Thoracic aorta (tissue), 2 donors: Measurements from ENCODE around the gene SLC5A6. TPM values are rescaled to one million over a fixed set of nuclear protein-coding genes. Genes with fewer than 3 reads are reported as not detected.

ENCODE experiments used
- ATAC-seq: fragments of 150-250 bp; one replicate; pipeline ENCODE4 v1.8.0; 2017; ENCODE audit warnings: low read depth; ENCODE audit not compliant: insufficient number of reproducible peaks, low FRiP score
- DNase-seq: peaks from one replicate; pipeline ENCODE4 v3.0.0-alpha.2; 2020; ENCODE audit warnings: low spot score
- H3K27ac ChIP-seq, 2 donors: fragments of 200-600 bp; sonication (generic); 1 replicate in 1 of 2; 2 replicates in 1 of 2; pipeline ENCODE4 v1.5.1; 2016; ENCODE audit warnings: mild to moderate bottlenecking in 2 of 2, moderate library complexity in 2 of 2
- H3K27me3 ChIP-seq: fragments of 200-600 bp; sonication (generic); replicated peaks from 2 replicates; pipeline ENCODE4 v1.6.0; 2016; ENCODE audit warnings: mild to moderate bottlenecking; ENCODE audit not compliant: insufficient read depth
- H3K36me3 ChIP-seq: fragments of 200-600 bp; sonication (generic); one replicate; pipeline ENCODE4 v1.5.1; 2016
- H3K4me1 ChIP-seq, 2 donors: fragments of 200-600 bp; sonication (generic); 1 replicate in 1 of 2; 2 replicates in 1 of 2; pipeline versions ENCODE4 v1.5.1 to v1.6.0; 2016; ENCODE audit warnings: low read depth in 2 of 2, mild to moderate bottlenecking in 1 of 2; ENCODE audit not compliant: control insufficient read depth in 1 of 2
- H3K4me3 ChIP-seq: fragments of 200-600 bp; sonication (generic); 2 replicates; pipeline ENCODE4 v1.5.1; 2016; ENCODE audit warnings: mild to moderate bottlenecking
- H3K9me3 ChIP-seq: fragments of 200-600 bp; sonication (generic); 2 replicates; pipeline ENCODE4 v1.5.1; 2016
- total RNA-seq, 2 donors: library from RNA; depleted of rRNA; stranded (reverse); fragments of >200 nt; gene quantifications; one replicate each; pipeline versions ENCODE4 v1.1.0 to v1.2.3, GENCODE V29; 2016
- TF ChIP-seq, protein P1 (sequence below): fragments of 200-600 bp; sonication (generic); IDR thresholded peaks from one replicate; pipeline ENCODE4 v1.5.1; 2019; ENCODE audit warnings: antibody characterized with exemption

Gene SLC5A6
- total RNA-seq, 2 donors from 2014 or later: 26.0 to 51.2 TPM

DNA sequence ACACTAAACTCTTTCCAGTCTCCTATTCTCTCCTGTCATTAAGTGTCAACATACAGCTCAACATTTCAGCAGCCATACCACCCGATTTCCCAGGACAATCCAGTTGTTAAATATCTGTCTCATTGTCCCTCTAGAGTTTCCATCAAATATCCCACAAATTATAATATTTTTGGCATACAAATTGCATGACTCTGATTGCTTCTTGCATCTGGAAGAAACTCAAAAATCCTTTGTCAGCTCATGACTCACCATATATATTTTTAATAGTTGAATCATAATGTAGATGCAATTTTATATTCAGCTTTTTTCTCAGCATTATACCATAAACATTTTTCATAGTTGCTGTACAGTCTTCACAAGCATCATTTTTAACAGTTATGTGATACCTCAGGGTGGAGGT lies 43.6 kb upstream of the SLC5A6 start:
- Histone ChIP-seq H3K4me3 (no peak overlapping the region), H3K27ac (no peak overlapping the region), H3K4me1 (peaks cover 11 to 20% of the 10 kb centered on the region in 2 donors), H3K27me3 (peaks cover 6% of the 10 kb centered on the region), H3K9me3 (no peaks in the 10 kb centered on the region), H3K36me3 (no peaks in the 10 kb centered on the region)
- TF ChIP-seq, protein P1, sequence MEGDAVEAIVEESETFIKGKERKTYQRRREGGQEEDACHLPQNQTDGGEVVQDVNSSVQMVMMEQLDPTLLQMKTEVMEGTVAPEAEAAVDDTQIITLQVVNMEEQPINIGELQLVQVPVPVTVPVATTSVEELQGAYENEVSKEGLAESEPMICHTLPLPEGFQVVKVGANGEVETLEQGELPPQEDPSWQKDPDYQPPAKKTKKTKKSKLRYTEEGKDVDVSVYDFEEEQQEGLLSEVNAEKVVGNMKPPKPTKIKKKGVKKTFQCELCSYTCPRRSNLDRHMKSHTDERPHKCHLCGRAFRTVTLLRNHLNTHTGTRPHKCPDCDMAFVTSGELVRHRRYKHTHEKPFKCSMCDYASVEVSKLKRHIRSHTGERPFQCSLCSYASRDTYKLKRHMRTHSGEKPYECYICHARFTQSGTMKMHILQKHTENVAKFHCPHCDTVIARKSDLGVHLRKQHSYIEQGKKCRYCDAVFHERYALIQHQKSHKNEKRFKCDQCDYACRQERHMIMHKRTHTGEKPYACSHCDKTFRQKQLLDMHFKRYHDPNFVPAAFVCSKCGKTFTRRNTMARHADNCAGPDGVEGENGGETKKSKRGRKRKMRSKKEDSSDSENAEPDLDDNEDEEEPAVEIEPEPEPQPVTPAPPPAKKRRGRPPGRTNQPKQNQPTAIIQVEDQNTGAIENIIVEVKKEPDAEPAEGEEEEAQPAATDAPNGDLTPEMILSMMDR: no peak
- ATAC-seq (no peak), DNase-seq (no peak)

DNA sequence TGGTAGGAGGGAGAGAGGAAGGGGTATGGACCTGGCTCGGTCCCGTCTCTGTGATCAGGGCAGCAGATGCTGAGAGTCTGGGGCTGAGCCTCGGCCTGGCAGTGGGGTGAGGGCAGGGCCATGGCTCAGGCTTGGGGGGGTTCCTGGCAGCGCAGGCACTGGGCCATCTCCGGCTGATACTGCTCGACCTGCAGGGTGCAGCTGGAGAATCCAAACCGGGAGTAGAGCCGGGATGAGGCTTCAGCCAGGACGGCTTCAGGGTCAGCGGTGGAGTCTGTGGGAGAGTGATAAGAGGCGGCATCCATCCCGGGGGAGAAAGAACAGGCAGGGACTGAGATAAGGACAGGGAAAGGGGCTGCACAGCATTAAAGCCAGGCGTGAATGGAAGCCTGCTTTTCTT lies 43.1 kb upstream of the SLC5A6 start:
- TF ChIP-seq, protein P1: no peak
- H3K9me3 ChIP-seq: no peaks in the 10 kb centered on the region
- H3K36me3 ChIP-seq: no peaks in the 10 kb centered on the region
- H3K4me1 ChIP-seq: peaks cover 11 to 23% of the 10 kb centered on the region in 2 donors
- ATAC-seq (no peak), DNase-seq (no peak)
- no peak overlapping the region for H3K27ac ChIP-seq
- H3K4me3 ChIP-seq: no peak overlapping the region
- H3K27me3 ChIP-seq: peaks cover 6% of the 10 kb centered on the region

DNA sequence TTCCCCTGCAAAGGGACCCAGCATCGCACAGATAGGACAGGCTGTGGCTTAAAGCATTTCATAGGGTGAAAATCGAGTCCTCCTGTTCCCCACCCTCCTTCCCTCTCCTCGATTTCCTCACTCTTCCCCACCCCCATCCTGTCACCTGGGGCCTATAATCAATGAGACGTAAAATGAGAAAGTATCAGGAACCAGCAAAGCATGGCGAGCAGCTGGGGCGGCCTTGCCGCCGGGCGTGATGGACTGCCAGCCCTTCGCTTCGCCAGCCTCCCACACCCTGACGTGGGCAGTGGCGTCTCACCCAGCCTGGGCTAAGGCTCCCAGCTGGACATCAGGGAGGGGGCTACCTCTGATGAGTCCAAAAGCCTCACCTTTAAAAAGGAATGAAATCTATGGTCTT lies 39.7 kb upstream of the SLC5A6 start:
- peaks cover 14 to 38% of the 10 kb centered on the region in 2 donors for H3K4me1 ChIP-seq
- H3K4me3 ChIP-seq: no peak overlapping the region
- ATAC-seq (no peak), DNase-seq (no peak)
- H3K9me3 ChIP-seq: no peaks in the 10 kb centered on the region
- H3K27ac ChIP-seq: no peak overlapping the region
- no peaks in the 10 kb centered on the region for H3K27me3 ChIP-seq
- no peaks in the 10 kb centered on the region for H3K36me3 ChIP-seq
- TF ChIP-seq, protein P1: no peak

GRCh38 chr2:27250652-27251379 lies 38.7 kb upstream of the SLC5A6 start:
- H3K36me3 ChIP-seq: no peaks in the 10 kb centered on the region
- no peaks in the 10 kb centered on the region for H3K9me3 ChIP-seq
- peaks cover 11 to 31% of the 10 kb centered on the region in 2 donors for H3K4me1 ChIP-seq
- DNase-seq (no peak), ATAC-seq (no peak)
- H3K27me3 ChIP-seq: no peaks in the 10 kb centered on the region
- TF ChIP-seq, protein P1: no peak
- H3K27ac ChIP-seq: no peak overlapping the region
- H3K4me3 ChIP-seq: no peak overlapping the region

GRCh38 chr2:27249891-27250651 lies 38.0 kb upstream of the SLC5A6 start:
- H3K4me3 ChIP-seq: no peak overlapping the region
- H3K36me3 ChIP-seq: no peaks in the 10 kb centered on the region
- TF ChIP-seq, protein P1: peak; percentile 24
- peaks cover 4 to 24% of the 10 kb centered on the region in 2 donors for H3K4me1 ChIP-seq
- no peaks in the 10 kb centered on the region for H3K9me3 ChIP-seq
- no peak for ATAC-seq
- H3K27me3 ChIP-seq: no peaks in the 10 kb centered on the region
- peak overlapping the region in 1 of 2 donors; percentile 37 for H3K27ac ChIP-seq
- DNase-seq: no peak
